CD1c-positive myeloid dendritic cell (primary cell): ENCODE data around the gene RABL6.
"Not testable (repeated sequence)": the region's sequence is repeated elsewhere in the genome, so short reads cannot be mapped to it uniquely, and the experiment has no call there.

ENCODE experiments used
- DNase-seq: peaks from one replicate; pipeline ENCODE4 v3.0.0-alpha.2; 2016; ENCODE audit errors: extremely low spot score

Gene RABL6

GRCh38 chr9:136882109-136882946 is 74.6 kb downstream of the RABL6 start:
- peak; percentile 89 for DNase-seq

- DNase-seq = not testable (repeated sequence)
Observed at GRCh38 chr9:136882947-136883283, 75.2 kb downstream of the RABL6 start.

DNA sequence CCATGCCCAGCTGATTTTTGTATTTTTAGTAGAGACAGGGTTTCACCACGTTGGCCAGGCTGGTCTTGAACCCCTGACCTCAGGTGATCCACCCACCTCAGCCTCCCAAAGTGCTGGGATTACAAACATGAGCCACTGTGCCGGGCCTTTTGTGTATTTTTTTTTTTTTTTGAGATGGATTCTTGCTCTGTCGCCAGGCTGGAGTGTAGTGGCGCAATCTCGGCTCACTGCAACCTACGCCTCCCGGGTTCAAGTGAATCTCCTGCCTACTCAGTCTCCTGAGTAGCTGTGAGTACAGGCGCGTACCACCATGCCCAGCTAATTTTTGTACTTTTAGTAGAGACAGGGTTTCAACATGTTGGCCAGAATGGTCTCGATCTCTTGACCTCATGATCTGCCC is 75.9 kb downstream of the RABL6 start:
- not testable (repeated sequence) for DNase-seq

- peak; percentile 100 for DNase-seq
Observed at GRCh38 chr9:136885950-136886578, 78.3 kb downstream of the RABL6 start, which contains the start of gene TRAF2. Gene TRAF2 (plus strand): TSS chr9:136886516. CDS start chr9:136898741, 12,225 bp downstream.

DNA sequence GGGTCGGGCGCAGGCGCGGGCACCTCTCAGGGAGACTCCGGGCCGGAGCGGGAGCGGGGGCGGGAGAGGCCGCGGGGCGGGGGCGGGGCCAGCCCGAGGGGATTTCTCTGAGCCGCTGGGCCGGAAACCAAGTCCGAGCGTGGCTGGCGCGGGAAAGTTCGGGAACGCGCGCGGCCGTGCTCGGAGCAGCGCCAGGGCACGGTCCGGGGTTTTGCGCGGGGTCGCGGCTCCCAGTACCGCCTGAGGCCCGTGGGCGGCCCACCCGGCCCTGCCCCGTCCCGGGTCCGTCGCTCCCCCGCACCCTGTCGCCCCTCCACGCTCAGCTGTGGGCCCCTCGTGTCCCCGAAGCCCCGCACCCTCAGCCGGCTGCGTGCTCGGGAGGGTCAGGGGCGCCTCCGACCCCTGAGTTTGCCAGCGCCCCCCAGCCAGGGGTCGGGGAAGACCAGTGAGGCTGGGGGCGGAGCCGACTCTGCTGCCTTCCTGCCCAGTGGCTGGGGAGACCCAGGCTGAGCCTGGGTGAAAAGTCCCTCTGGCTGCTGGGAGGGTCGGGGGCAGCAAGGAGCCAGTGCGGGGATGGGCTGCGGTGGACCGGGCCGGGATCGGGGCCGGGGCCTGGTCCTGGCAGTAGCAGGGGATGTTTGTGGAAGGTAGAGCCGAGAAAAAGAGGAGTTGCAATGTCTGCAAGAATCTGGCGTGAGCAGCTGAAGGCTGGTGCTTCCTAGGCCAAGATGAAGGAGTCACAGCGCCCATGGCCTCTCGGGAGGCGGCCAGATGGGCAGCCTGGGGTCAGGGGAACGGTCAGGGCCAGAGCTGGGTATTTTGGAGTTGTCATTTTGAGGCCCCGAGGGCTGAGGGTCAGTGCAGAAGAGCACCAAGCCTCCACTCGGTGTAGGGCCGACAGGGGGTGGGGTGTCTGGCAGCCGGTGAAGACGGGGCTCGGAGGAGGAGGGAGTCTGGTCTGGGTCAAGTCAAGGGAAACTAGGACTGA is 79.2 kb downstream of the RABL6 start:
- peak; percentile 3 for DNase-seq

GRCh38 chr9:136888454-136888853 is 80.7 kb downstream of the RABL6 start:
- no peak for DNase-seq

DNA sequence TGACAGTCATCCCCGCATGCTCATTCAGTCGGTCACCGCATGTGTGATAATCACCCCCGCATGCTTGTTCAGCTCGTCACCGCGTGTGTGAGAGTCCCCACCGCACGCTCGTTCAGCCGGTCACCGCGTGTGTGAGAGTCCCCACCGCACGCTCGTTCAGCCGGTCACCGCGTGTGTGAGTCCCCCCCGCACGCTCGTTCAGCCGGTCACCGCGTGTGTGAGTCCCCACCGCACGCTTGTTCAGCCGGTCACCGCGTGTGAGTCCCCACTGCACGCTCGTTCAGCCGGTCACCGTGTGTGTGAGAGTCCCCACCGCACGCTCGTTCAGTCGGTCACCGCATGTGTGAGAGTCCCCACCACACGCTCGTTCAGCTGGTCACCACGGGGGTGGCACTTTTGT is 82.1 kb downstream of the RABL6 start:
- no peak for DNase-seq

GRCh38 chr9:136890661-136891060 is 82.9 kb downstream of the RABL6 start:
- no peak for DNase-seq
